ENCODE data around the gene KCNC2. TPM values are rescaled to one million over a fixed set of nuclear protein-coding genes. Genes with fewer than 3 reads are reported as not detected.

The KCNC2 gene
- total RNA-seq, 1 experiment from 2014 or later = not detected

GRCh38 chr12:75196408-75196807 is 13.2 kb downstream of the KCNC2 start:
- Histone ChIP-seq H3K9me3 (ENCODE audit: control insufficient read depth, insufficient read depth, low read depth, low read length) (no peaks in the 10 kb centered on the region), H3K27me3 (ENCODE audit: control insufficient read depth, insufficient read depth, low read length) (no peaks in the 10 kb centered on the region), H3K4me3 (ENCODE audit: low read depth in 2 of 2, low read length in 2 of 2) (no peak overlapping the region), H3K27ac (ENCODE audit: low read length) (no peak overlapping the region), H3K36me3 (ENCODE audit: control insufficient read depth, insufficient read depth, low read length) (no peaks in the 10 kb centered on the region), H3K4me1 (ENCODE audit: control insufficient read depth, insufficient read depth, low read length) (no peaks in the 10 kb centered on the region)
- DNase-seq (ENCODE audit: low read depth, low spot score) (no peak), ATAC-seq (no peak)
- CTCF ChIA-PET = no interaction called here
- in situ Hi-C loops (cut with HindIII; ENCODE audit: low pct_unique_long_range_greater_than_20kb, low sequenced_read_pairs) = no loop called here
- intact Hi-C loops (cut with micrococcal nuclease; ENCODE audit: unreplicated experiment) = no loop called here
- no TSS peak for BruUV-seq (replicated peaks)
- TF ChIP-seq SIN3A (IDR thresholded peaks at IDR 0.05; ENCODE audit: borderline replicate concordance, insufficient read depth, low read depth, low read length) = no peak
- TF ChIP-seq POLR2AphosphoS5 (IDR thresholded peaks at IDR 0.05; ENCODE audit: low read depth, low read length) = no peak
- TF ChIP-seq TCF7L2 (IDR thresholded peaks at IDR 0.05; ENCODE audit: low read depth, low read length) = no peak
- no peak for TF ChIP-seq CTCF (IDR thresholded peaks at IDR 0.05)
- TF ChIP-seq REST (IDR thresholded peaks at IDR 0.05; ENCODE audit: insufficient read depth in 1 of 2, low read depth in 2 of 2, low read length in 1 of 2) = no peak
- POLR2A ChIA-PET = no interaction called here

- H3K4me1 ChIP-seq (ENCODE audit: control insufficient read depth, insufficient read depth, low read length) = no peaks in the 10 kb centered on the region
- no peak overlapping the region for H3K4me3 ChIP-seq (ENCODE audit: low read depth in 2 of 2, low read length in 2 of 2)
- in situ Hi-C loops (cut with HindIII; ENCODE audit: low pct_unique_long_range_greater_than_20kb, low sequenced_read_pairs) (no loop called here), intact Hi-C loops (cut with micrococcal nuclease; ENCODE audit: unreplicated experiment) (no loop called here)
- CTCF ChIA-PET = no interaction called here
- H3K9me3 ChIP-seq (ENCODE audit: control insufficient read depth, insufficient read depth, low read depth, low read length) = no peaks in the 10 kb centered on the region
- POLR2A ChIA-PET = interaction anchor here (0.6 kb wide), 1 partner anchor 216 kb away, joined by 3 read pairs; no protein-coding TSS in a partner anchor
- no TSS peak for BruUV-seq (replicated peaks)
- no peaks in the 10 kb centered on the region for H3K36me3 ChIP-seq (ENCODE audit: control insufficient read depth, insufficient read depth, low read length)
- no peaks in the 10 kb centered on the region for H3K27me3 ChIP-seq (ENCODE audit: control insufficient read depth, insufficient read depth, low read length)
- no peak for DNase-seq (ENCODE audit: low read depth, low spot score)
- no peak overlapping the region for H3K27ac ChIP-seq (ENCODE audit: low read length)
- no peak for TF ChIP-seq REST (IDR thresholded peaks at IDR 0.05; ENCODE audit: insufficient read depth in 1 of 2, low read depth in 2 of 2, low read length in 1 of 2)
- TF ChIP-seq CTCF (IDR thresholded peaks at IDR 0.05) = no peak
- TF ChIP-seq SIN3A (IDR thresholded peaks at IDR 0.05; ENCODE audit: borderline replicate concordance, insufficient read depth, low read depth, low read length) = no peak
- no peak for TF ChIP-seq TCF7L2 (IDR thresholded peaks at IDR 0.05; ENCODE audit: low read depth, low read length)
- no peak for TF ChIP-seq POLR2AphosphoS5 (IDR thresholded peaks at IDR 0.05; ENCODE audit: low read depth, low read length)
- ATAC-seq = no peak
Measured at GRCh38 chr12:75194250-75194649, 15.4 kb downstream of the KCNC2 start.
